Upper lobe of right lung (tissue), 1 donor: ENCODE data around the gene ADGRL3. TPM values are rescaled to one million over a fixed set of nuclear protein-coding genes. Genes with fewer than 3 reads are reported as not detected.

Experiments used
- ATAC-seq: fragments of 200-7000 bp; cut with Tn5 transposase; one replicate; pipeline ENCODE4 v1.9.1; 2020; ENCODE audit warnings: mild to moderate bottlenecking, moderate library complexity
- DNase-seq: peaks from one replicate; pipeline ENCODE4 v3.0.0-alpha.2; 2020
- H3K27ac ChIP-seq: fragments of 200-600 bp; one replicate; pipeline ENCODE4 v1.8.0; 2022
- H3K27me3 ChIP-seq: fragments of 200-600 bp; one replicate; pipeline ENCODE4 v1.8.0; 2022; ENCODE audit warnings: mild to moderate bottlenecking
- H3K36me3 ChIP-seq: fragments of 200-600 bp; one replicate; pipeline ENCODE4 v1.8.0; 2022
- H3K4me1 ChIP-seq: fragments of 200-600 bp; one replicate; pipeline ENCODE4 v1.8.0; 2022
- H3K4me3 ChIP-seq: fragments of 200-600 bp; one replicate; pipeline ENCODE4 v1.8.0; 2022; ENCODE audit warnings: mild to moderate bottlenecking
- H3K9me3 ChIP-seq: fragments of 200-600 bp; one replicate; pipeline ENCODE4 v1.8.0; 2022
- intact Hi-C: fragments of 100-400 bp; cut with DNase I; formaldehyde crosslinking; loops from one replicate; pipeline ENCODE4 v1.11.0; 2022
- total RNA-seq: library from RNA; stranded (reverse); fragmentation: NEBNext Ultra II Directional; extraction: Animal tissue kit (Norgen Biotek cat#: 25700); gene quantifications from one replicate; pipeline ENCODE4 v1.2.1, GENCODE V29; 2021
- TF ChIP-seq, protein P1 (sequence below): fragments of 200-600 bp; IDR thresholded peaks from one replicate; pipeline ENCODE4 v1.8.0; 2022; ENCODE audit warnings: antibody characterized with exemption
- donor health status: DM: no; HTN: yes; CAD: no; lungs with severe emphysema.

The ADGRL3 gene
- total RNA-seq, 1 donor from 2014 or later = 4.0 TPM

DNA sequence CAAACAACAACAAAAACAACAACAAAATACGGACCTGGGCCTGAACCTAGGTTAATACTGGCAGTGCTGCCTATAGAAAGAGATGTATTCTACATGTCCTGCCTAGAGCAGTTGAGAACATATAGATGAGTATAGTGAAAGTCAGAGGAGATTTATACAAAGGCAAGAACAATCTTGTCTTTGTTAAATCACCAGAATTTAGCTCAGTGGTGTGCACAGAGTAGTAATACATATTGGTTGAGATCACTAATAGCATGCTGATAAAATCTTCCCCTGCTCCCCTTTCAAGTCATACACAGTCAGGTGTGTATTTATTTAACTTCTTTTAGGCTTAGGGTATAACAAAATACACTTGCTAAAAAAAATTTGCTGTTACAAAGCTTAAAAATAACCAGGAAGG is 247.8 kb downstream of the ADGRL3 start:
- Histone ChIP-seq H3K4me3 (no peak overlapping the region), H3K27me3 (no peaks in the 10 kb centered on the region), H3K36me3 (no peaks in the 10 kb centered on the region), H3K4me1 (no peaks in the 10 kb centered on the region), H3K27ac (no peak overlapping the region), H3K9me3 (no peaks in the 10 kb centered on the region)
- intact Hi-C loops = no loop called here
- no peak for DNase-seq
- ATAC-seq = no peak
- TF ChIP-seq, protein P1, sequence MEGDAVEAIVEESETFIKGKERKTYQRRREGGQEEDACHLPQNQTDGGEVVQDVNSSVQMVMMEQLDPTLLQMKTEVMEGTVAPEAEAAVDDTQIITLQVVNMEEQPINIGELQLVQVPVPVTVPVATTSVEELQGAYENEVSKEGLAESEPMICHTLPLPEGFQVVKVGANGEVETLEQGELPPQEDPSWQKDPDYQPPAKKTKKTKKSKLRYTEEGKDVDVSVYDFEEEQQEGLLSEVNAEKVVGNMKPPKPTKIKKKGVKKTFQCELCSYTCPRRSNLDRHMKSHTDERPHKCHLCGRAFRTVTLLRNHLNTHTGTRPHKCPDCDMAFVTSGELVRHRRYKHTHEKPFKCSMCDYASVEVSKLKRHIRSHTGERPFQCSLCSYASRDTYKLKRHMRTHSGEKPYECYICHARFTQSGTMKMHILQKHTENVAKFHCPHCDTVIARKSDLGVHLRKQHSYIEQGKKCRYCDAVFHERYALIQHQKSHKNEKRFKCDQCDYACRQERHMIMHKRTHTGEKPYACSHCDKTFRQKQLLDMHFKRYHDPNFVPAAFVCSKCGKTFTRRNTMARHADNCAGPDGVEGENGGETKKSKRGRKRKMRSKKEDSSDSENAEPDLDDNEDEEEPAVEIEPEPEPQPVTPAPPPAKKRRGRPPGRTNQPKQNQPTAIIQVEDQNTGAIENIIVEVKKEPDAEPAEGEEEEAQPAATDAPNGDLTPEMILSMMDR = no peak

DNA sequence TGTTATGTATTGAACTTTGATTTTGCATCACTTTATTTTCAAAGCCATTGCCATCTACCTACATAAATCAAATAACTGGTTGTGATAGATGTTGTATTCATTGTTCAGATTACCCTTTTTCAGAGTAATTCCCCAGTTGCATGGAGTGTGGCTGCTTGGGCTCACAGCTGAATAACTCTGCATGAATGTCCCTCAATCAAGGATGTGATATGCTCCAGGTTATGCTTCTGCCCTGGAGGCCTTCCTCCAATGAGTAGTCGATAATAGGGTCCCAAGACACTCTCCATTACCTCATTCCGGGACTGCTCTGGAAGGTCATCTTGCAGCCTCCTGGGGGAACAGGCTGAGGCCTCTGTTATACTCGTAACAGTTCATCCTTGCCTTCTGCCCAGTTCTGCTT is 251.8 kb downstream of the ADGRL3 start:
- H3K27me3 ChIP-seq = no peaks in the 10 kb centered on the region
- DNase-seq (no peak), ATAC-seq (no peak)
- no peak overlapping the region for H3K4me3 ChIP-seq
- H3K9me3 ChIP-seq = no peaks in the 10 kb centered on the region
- TF ChIP-seq, protein P1 = no peak
- no peaks in the 10 kb centered on the region for H3K36me3 ChIP-seq
- intact Hi-C loops = no loop called here
- no peaks in the 10 kb centered on the region for H3K4me1 ChIP-seq
- H3K27ac ChIP-seq = no peak overlapping the region

DNA sequence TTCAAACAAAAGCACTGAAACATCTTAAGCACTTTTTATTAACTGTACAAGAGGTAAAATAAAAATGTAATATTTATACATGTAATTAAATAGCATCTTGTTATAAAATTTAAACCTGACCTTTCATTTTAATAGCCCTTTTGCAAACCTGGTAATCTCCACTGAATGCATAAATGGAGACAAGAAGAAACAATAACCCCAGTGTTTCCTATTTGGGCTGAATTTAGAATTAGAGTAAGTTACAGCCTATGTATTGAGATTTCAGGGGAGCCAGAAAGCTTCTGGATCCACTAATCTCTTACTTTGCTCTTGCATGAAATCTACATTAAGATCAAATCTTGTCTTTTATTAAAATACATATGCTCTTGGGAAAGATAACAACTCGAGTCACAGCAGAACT is 261.8 kb downstream of the ADGRL3 start:
- H3K27me3 ChIP-seq = no peaks in the 10 kb centered on the region
- intact Hi-C loops = no loop called here
- H3K4me3 ChIP-seq = no peak overlapping the region
- DNase-seq (no peak), ATAC-seq (no peak)
- TF ChIP-seq, protein P1 = no peak
- H3K4me1 ChIP-seq = no peaks in the 10 kb centered on the region
- H3K9me3 ChIP-seq = no peaks in the 10 kb centered on the region
- H3K27ac ChIP-seq = no peak overlapping the region
- H3K36me3 ChIP-seq = no peaks in the 10 kb centered on the region

DNA sequence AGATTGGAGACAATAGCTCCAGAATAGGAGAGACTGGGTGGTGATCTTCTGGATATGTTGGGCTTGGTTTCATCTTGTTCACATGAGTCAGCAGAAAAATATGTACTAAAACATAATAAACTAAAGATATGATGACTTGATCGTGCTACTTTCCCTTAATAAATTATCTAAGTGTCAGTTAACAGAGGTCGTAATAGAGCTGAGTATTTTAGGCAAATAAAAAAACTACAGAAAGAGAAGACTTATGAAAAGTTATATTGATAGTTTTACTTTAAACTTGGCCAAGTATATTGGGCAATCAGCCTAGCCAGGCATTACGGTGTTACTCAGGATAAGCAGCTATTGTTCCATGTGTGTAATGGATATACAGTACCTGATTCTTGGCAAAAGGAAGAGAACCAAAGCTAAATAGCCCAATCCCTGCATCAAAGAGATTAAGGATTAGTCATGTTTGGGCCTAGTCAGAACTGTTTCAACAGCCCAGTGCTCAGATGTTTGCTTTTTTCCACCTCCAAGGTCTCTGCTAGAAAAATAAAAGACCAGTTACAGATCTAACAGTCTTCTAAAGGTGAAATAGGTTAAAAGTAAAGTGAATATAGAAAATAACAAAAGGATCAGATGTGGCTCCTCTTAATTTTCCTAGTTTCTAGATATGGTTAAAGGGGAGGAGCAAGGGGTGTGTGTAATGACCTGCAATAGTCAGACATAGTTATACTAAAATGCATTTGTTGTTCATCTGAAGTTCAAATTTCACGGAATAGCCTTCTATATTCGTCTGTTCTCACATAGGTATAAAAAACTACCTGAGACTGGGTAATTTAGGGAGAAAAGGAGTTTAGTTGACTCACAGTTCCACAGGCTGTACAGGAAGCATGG is 262.6 kb downstream of the ADGRL3 start:
- DNase-seq (no peak), ATAC-seq (no peak)
- Histone ChIP-seq H3K36me3 (no peaks in the 10 kb centered on the region), H3K27me3 (no peaks in the 10 kb centered on the region), H3K9me3 (no peaks in the 10 kb centered on the region), H3K4me3 (no peak overlapping the region), H3K27ac (no peak overlapping the region), H3K4me1 (no peaks in the 10 kb centered on the region)
- TF ChIP-seq, protein P1 = no peak
- intact Hi-C loops = no loop called here

- Histone ChIP-seq H3K27me3 (no peaks in the 10 kb centered on the region), H3K4me3 (no peak overlapping the region), H3K27ac (no peak overlapping the region), H3K9me3 (no peaks in the 10 kb centered on the region), H3K36me3 (no peaks in the 10 kb centered on the region), H3K4me1 (no peaks in the 10 kb centered on the region)
- TF ChIP-seq, protein P1 = no peak
- intact Hi-C loops = no loop called here
- ATAC-seq (no peak), DNase-seq (no peak)
These were observed 268.0 kb downstream of the ADGRL3 start for GRCh38 chr4:61468024-61468720.
